Activated naive CD4-positive, alpha-beta T cell treated with anti-CD3 and anti-CD28 coated beads, Interleukin-2, amount 10 ng/mL, durations not matched to agents 5 hours and 36 hours (primary cell): Measurements from ENCODE around the gene XRCC2. TPM values are rescaled to one million over a fixed set of nuclear protein-coding genes. Genes with fewer than 3 reads are reported as not detected.

Experiments
- total RNA-seq, 2 experiments: library from RNA; stranded (reverse); gene quantifications; one replicate each; pipeline ENCODE4 v1.2.3, GENCODE V29; 2021

The XRCC2 gene
- total RNA-seq, result 1 to 10 TPM; 7.9 to 8.2 TPM

GRCh38 chr7:152675759-152676636 is at the start of gene XRCC2:
XRCC2 (minus strand) TSS chr7:152676141; CDS start chr7:152676079, 62 bp downstream.

Other genes with a start within 250 kb of the XRCC2 start
- 10 to 100 TPM; 70.2 to 73.1 TPM for gene KMT2C, start 240.1 kb downstream of the XRCC2 start, total RNA-seq
- gene ACTR3B, start 83.6 kb upstream of the XRCC2 start, total RNA-seq, result 1 to 10 TPM; 5.9 to 6.5 TPM